ENCODE data around the gene ZBTB16. TPM values are rescaled to one million over a fixed set of nuclear protein-coding genes. Genes with fewer than 3 reads are reported as not detected.
"Not testable (repeated sequence)": the region's sequence is repeated elsewhere in the genome, so short reads cannot be mapped to it uniquely, and the experiment has no call there.

The ZBTB16 gene
- total RNA-seq, 1 experiment from 2014 or later, result 0.21 TPM

DNA sequence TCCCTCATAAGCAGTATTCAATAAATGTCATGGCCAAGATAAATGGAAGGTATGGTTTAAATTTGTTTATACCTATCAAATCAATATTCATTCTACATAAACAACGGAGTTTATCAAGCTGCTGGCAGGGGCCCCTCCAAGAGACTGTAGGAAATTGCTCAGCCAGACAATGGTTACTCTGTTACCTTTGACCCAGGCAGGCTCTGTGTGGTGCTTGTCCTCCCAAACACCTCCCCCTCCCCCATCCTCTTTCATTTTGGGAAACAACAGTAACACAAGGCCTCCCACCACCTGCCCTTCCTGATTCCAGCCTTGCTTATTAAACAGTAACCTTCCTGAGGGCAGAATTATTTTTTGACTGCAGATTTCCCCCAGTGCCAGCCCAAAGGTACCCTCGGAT is 10.5 kb upstream of the ZBTB16 start:
- DNase-seq (ENCODE audit: low read depth, low spot score) (no peak), ATAC-seq (no peak)
- in situ Hi-C loops (cut with HindIII; ENCODE audit: low pct_unique_long_range_greater_than_20kb, low sequenced_read_pairs), result no loop called here
- Histone ChIP-seq H3K9me3 (ENCODE audit: control insufficient read depth, insufficient read depth, low read depth, low read length) (no peaks in the 10 kb centered on the region), H3K27ac (ENCODE audit: low read length) (no peak overlapping the region), H3K4me1 (ENCODE audit: control insufficient read depth, insufficient read depth, low read length) (peaks cover 5% of the 10 kb centered on the region; the same call in 1 of the 2 replicates), H3K27me3 (ENCODE audit: control insufficient read depth, insufficient read depth, low read length) (peaks cover 6% of the 10 kb centered on the region), H3K36me3 (ENCODE audit: control insufficient read depth, insufficient read depth, low read length) (no peaks in the 10 kb centered on the region), H3K4me3 (ENCODE audit: low read depth in 2 of 2, low read length in 2 of 2) (no peak overlapping the region)
- TF ChIP-seq POLR2AphosphoS5 (IDR thresholded peaks at IDR 0.05; ENCODE audit: low read depth, low read length) (no peak), SIN3A (IDR thresholded peaks at IDR 0.05; ENCODE audit: borderline replicate concordance, insufficient read depth, low read depth, low read length) (no peak), TCF7L2 (IDR thresholded peaks at IDR 0.05; ENCODE audit: low read depth, low read length) (no peak)
- TF ChIP-seq, protein P1, sequence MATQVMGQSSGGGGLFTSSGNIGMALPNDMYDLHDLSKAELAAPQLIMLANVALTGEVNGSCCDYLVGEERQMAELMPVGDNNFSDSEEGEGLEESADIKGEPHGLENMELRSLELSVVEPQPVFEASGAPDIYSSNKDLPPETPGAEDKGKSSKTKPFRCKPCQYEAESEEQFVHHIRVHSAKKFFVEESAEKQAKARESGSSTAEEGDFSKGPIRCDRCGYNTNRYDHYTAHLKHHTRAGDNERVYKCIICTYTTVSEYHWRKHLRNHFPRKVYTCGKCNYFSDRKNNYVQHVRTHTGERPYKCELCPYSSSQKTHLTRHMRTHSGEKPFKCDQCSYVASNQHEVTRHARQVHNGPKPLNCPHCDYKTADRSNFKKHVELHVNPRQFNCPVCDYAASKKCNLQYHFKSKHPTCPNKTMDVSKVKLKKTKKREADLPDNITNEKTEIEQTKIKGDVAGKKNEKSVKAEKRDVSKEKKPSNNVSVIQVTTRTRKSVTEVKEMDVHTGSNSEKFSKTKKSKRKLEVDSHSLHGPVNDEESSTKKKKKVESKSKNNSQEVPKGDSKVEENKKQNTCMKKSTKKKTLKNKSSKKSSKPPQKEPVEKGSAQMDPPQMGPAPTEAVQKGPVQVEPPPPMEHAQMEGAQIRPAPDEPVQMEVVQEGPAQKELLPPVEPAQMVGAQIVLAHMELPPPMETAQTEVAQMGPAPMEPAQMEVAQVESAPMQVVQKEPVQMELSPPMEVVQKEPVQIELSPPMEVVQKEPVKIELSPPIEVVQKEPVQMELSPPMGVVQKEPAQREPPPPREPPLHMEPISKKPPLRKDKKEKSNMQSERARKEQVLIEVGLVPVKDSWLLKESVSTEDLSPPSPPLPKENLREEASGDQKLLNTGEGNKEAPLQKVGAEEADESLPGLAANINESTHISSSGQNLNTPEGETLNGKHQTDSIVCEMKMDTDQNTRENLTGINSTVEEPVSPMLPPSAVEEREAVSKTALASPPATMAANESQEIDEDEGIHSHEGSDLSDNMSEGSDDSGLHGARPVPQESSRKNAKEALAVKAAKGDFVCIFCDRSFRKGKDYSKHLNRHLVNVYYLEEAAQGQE (IDR thresholded peaks at IDR 0.05; ENCODE audit: insufficient read depth in 1 of 2, low read depth in 2 of 2, low read length in 1 of 2), result no peak
- TF ChIP-seq, protein P2, sequence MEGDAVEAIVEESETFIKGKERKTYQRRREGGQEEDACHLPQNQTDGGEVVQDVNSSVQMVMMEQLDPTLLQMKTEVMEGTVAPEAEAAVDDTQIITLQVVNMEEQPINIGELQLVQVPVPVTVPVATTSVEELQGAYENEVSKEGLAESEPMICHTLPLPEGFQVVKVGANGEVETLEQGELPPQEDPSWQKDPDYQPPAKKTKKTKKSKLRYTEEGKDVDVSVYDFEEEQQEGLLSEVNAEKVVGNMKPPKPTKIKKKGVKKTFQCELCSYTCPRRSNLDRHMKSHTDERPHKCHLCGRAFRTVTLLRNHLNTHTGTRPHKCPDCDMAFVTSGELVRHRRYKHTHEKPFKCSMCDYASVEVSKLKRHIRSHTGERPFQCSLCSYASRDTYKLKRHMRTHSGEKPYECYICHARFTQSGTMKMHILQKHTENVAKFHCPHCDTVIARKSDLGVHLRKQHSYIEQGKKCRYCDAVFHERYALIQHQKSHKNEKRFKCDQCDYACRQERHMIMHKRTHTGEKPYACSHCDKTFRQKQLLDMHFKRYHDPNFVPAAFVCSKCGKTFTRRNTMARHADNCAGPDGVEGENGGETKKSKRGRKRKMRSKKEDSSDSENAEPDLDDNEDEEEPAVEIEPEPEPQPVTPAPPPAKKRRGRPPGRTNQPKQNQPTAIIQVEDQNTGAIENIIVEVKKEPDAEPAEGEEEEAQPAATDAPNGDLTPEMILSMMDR (IDR thresholded peaks at IDR 0.05), result no peak
- no TSS peak for BruUV-seq (replicated peaks)
- CTCF ChIA-PET, result no interaction called here
- intact Hi-C loops (cut with micrococcal nuclease; ENCODE audit: unreplicated experiment), result no loop called here
- POLR2A ChIA-PET, result interaction anchor here (0.6 kb wide), 1 partner anchor 172 kb away, joined by 3 read pairs; no protein-coding TSS in a partner anchor

DNA sequence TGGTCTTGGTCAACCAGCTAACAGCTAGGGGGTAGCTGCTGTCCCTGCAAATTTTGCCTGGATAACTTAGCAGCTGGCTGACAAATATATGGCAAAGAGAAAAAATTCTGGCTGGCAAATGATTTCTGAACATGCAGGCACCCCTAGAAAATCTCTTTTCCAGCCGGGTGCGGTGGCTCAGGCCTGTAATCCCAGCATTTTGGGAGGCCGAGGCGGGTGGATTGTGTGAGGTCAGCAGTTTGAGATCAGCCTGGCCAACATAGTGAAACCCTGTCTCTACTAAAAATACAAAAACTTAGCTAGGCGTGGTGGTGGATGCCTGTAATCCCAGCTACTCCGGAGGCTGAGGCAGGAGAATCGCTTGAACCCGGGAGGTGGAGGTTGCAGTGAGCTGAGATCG is 9.7 kb upstream of the ZBTB16 start:
- H3K27me3 ChIP-seq (ENCODE audit: control insufficient read depth, insufficient read depth, low read length); H3K36me3 ChIP-seq (ENCODE audit: control insufficient read depth, insufficient read depth, low read length); ATAC-seq; intact Hi-C loops (cut with micrococcal nuclease; ENCODE audit: unreplicated experiment); BruUV-seq (replicated peaks); H3K27ac ChIP-seq (ENCODE audit: low read length); H3K4me3 ChIP-seq (ENCODE audit: low read depth in 2 of 2, low read length in 2 of 2); in situ Hi-C loops (cut with HindIII; ENCODE audit: low pct_unique_long_range_greater_than_20kb, low sequenced_read_pairs); CTCF ChIA-PET; POLR2A ChIA-PET; DNase-seq (ENCODE audit: low read depth, low spot score); H3K4me1 ChIP-seq (ENCODE audit: control insufficient read depth, insufficient read depth, low read length); H3K9me3 ChIP-seq (ENCODE audit: control insufficient read depth, insufficient read depth, low read depth, low read length): not testable (repeated sequence)

DNA sequence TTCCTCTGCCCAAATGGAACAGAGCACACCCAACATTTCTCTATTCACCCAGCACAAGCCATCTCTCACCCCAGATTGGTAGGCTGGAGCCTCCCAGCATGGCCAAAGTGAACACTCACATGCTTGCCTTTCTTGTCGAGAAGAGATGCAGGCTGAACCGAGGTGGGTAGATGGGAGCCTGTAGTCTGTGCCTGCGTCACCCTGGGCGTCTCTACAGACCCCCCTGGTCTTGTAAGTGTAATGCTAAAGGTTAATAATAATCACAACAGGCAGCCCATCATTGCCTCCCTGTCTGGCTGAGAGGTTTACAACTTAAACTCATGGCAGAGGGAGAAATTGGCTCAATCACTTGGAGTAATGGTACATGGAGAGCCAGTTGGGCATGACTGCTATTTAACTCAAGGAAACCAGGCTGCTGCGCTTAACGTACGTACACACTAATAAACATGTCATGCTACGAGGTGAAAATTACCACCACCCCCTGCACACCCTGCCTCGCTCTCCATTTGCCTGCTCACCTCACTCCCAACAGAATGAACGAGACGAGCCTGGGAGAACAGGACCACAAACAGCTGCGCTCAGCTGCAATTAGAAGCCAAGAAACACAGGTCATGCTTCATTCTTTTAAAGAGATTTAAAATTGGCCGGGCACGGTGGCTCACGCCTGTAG is 9.1 kb upstream of the ZBTB16 start:
- DNase-seq (ENCODE audit: low read depth, low spot score) (no peak), ATAC-seq (no peak)
- intact Hi-C loops (cut with micrococcal nuclease; ENCODE audit: unreplicated experiment) (no loop called here), in situ Hi-C loops (cut with HindIII; ENCODE audit: low pct_unique_long_range_greater_than_20kb, low sequenced_read_pairs) (no loop called here)
- no TSS peak for BruUV-seq (replicated peaks)
- Histone ChIP-seq H3K4me3 (ENCODE audit: low read depth in 2 of 2, low read length in 2 of 2) (no peak overlapping the region), H3K27me3 (ENCODE audit: control insufficient read depth, insufficient read depth, low read length) (peaks cover 5% of the 10 kb centered on the region), H3K36me3 (ENCODE audit: control insufficient read depth, insufficient read depth, low read length) (no peaks in the 10 kb centered on the region), H3K9me3 (ENCODE audit: control insufficient read depth, insufficient read depth, low read depth, low read length) (no peaks in the 10 kb centered on the region), H3K4me1 (ENCODE audit: control insufficient read depth, insufficient read depth, low read length) (no peaks in the 10 kb centered on the region), H3K27ac (ENCODE audit: low read length) (no peak overlapping the region)
- no peak for TF ChIP-seq POLR2AphosphoS5 (IDR thresholded peaks at IDR 0.05; ENCODE audit: low read depth, low read length)
- no peak for TF ChIP-seq TCF7L2 (IDR thresholded peaks at IDR 0.05; ENCODE audit: low read depth, low read length)
- TF ChIP-seq, protein P2 (IDR thresholded peaks at IDR 0.05), result no peak
- TF ChIP-seq, protein P1 (IDR thresholded peaks at IDR 0.05; ENCODE audit: insufficient read depth in 1 of 2, low read depth in 2 of 2, low read length in 1 of 2), result no peak
- no peak for TF ChIP-seq SIN3A (IDR thresholded peaks at IDR 0.05; ENCODE audit: borderline replicate concordance, insufficient read depth, low read depth, low read length)
- ChIA-PET CTCF (no interaction called here), POLR2A (no interaction called here)

Data from Panc1 (cell line).